D721Med (cell line): ENCODE measurements around the gene ADORA3.

ENCODE experiments used
- DNase-seq: peaks from one replicate; pipeline ENCODE4 v3.0.0; 2011; ENCODE audit warnings: low spot score; ENCODE audit not compliant: insufficient read length
- FAIRE-seq: peaks from 2 replicates; lab custom pipeline; 2011; peaks lifted over from hg19 to GRCh38; lab: Jason Lieb, UNC
- TF ChIP-seq, protein P1 (sequence below): IDR thresholded peaks from 2 replicates; pipeline ENCODE4 v1.5.1; 2012; ENCODE audit warnings: mild to moderate bottlenecking, control low read depth; ENCODE audit not compliant: insufficient read depth; ENCODE audit errors: missing control alignments

ADORA3 gene

DNA sequence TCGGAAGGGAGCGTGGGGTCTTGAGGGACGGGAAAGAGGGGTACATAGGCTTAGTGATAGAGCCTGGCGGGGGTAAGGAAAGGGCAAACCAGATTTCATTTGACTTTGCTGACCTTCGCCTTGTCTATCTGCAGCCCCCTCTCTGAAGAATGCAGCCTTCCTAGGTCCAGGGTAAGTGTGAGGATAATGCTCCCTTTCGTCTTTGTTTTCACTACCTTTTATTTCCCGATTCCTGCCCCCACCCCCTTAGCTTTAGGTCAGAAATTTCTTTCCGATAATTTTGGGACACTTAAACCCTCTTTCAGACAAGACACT, 53.8 kb downstream of the ADORA3 start:
- DNase-seq (no peak), FAIRE-seq (no peak)
- TF ChIP-seq, protein P1, sequence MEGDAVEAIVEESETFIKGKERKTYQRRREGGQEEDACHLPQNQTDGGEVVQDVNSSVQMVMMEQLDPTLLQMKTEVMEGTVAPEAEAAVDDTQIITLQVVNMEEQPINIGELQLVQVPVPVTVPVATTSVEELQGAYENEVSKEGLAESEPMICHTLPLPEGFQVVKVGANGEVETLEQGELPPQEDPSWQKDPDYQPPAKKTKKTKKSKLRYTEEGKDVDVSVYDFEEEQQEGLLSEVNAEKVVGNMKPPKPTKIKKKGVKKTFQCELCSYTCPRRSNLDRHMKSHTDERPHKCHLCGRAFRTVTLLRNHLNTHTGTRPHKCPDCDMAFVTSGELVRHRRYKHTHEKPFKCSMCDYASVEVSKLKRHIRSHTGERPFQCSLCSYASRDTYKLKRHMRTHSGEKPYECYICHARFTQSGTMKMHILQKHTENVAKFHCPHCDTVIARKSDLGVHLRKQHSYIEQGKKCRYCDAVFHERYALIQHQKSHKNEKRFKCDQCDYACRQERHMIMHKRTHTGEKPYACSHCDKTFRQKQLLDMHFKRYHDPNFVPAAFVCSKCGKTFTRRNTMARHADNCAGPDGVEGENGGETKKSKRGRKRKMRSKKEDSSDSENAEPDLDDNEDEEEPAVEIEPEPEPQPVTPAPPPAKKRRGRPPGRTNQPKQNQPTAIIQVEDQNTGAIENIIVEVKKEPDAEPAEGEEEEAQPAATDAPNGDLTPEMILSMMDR: no peak
